Gastroesophageal sphincter (tissue), 4 donors: ENCODE measurements around the gene ALG3. TPM values are rescaled to one million over a fixed set of nuclear protein-coding genes. Genes with fewer than 3 reads are reported as not detected.
"Not testable (repeated sequence)": the region's sequence is repeated elsewhere in the genome, so short reads cannot be mapped to it uniquely, and the experiment has no call there.

Source experiments
- ATAC-seq: fragments of 150-250 bp; one replicate; pipeline ENCODE4 v1.9.1; 2016; ENCODE audit warnings: mild to moderate bottlenecking, moderate library complexity
- H3K27ac ChIP-seq, 4 donors: fragments of 200-600 bp; sonication (generic) in 3 of 4; 1 replicate in 3 of 4; 2 replicates in 1 of 4; pipeline ENCODE4 v1.5.1; 2016 to 2019
- H3K27me3 ChIP-seq: fragments of 200-600 bp; sonication (generic); one replicate; pipeline ENCODE4 v1.5.1; 2019
- H3K36me3 ChIP-seq, 2 donors: fragments of 200-600 bp; sonication (generic); one replicate each; pipeline ENCODE4 v1.5.1; 2019; ENCODE audit warnings: control low read depth in 1 of 2
- H3K4me1 ChIP-seq, 3 donors: fragments of 200-600 bp; sonication (generic); 1 replicate in 2 of 3; 2 replicates in 1 of 3; pipeline ENCODE4 v1.5.1; 2016 to 2019; ENCODE audit warnings: control low read depth in 2 of 3
- H3K4me3 ChIP-seq, 2 donors: fragments of 200-600 bp; sonication (generic); one replicate each; pipeline ENCODE4 v1.5.1; 2019; ENCODE audit warnings: mild to moderate bottlenecking in 1 of 2, moderate library complexity in 1 of 2
- H3K9me3 ChIP-seq, 3 donors: fragments of 200-600 bp; sonication (generic); one replicate each; pipeline ENCODE4 v1.5.1; 2017 to 2019; ENCODE audit warnings: control low read depth in 2 of 3
- EP300 ChIP-seq: sonication (generic); formaldehyde crosslinking; IDR thresholded peaks from one replicate; pipeline ENCODE4 v1.6.1; 2017; ENCODE audit warnings: antibody characterized with exemption, mild to moderate bottlenecking
- POLR2A ChIP-seq, 2 donors: fragments of 450-650 bp; IDR thresholded peaks; one replicate each; pipeline ENCODE4 v1.6.1; 2017; ENCODE audit warnings: antibody characterized with exemption in 2 of 2, mild to moderate bottlenecking in 2 of 2, moderate library complexity in 1 of 2
- POLR2AphosphoS5 ChIP-seq: sonication (generic); formaldehyde crosslinking; IDR thresholded peaks from one replicate; pipeline ENCODE4 v1.6.1; 2017; ENCODE audit warnings: antibody characterized with exemption
- WGBS, 2 donors: methylation state at CpG; one replicate each; pipeline ENCODE4 v1.1.5; 2018; ENCODE audit warnings: low coverage in 1 of 2; 5-methylcytosine and 5-hydroxymethylcytosine counted together
- total RNA-seq, 4 donors: library from RNA; depleted of rRNA; stranded (reverse); fragments of >200 nt; gene quantifications; one replicate each; pipeline ENCODE4 v1.1.0, GENCODE V29; 2016
- TF ChIP-seq, protein P1 (sequence below), 4 experiments: fragments of 200-600 bp in 2 of 4; fragments of 450-650 bp in 2 of 4; sonication (generic) in 1 of 4; IDR thresholded peaks; one replicate each; pipeline ENCODE4 v1.5.1; 2017 to 2019; ENCODE audit warnings: antibody characterized with exemption in 4 of 4, mild to moderate bottlenecking in 2 of 4, moderate library complexity in 2 of 4

Gene ALG3
- total RNA-seq, 4 donors from 2014 or later, result 30.0 to 62.6 (median 38.6) TPM

DNA sequence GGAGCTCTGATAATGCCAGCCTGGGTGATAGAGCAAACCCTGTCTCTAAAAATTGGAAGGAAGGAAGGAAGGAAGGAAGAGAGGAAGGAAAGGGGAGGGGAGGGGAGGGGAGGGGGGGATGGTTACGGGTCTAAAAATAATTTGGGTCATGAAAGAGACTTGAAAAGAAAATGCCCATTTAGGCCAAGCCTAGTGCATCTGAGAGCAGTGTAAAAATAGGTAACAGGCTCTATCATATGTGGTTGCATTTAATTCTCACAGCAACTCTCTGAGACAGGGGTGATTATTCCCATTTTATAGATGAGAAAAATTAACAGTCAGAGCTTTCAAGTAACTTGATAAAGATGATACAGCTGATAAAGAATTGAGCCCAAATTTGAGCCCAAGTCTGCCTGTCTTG lies 23.5 kb upstream of the ALG3 start:
- ATAC-seq, result no peak
- Histone ChIP-seq H3K36me3 (no peaks in the 10 kb centered on the region), H3K4me1 (peaks cover 0 to 8% (median 0%) of the 10 kb centered on the region in 3 donors), H3K27me3 (peaks cover 96% of the 10 kb centered on the region), H3K9me3 (no peaks in the 10 kb centered on the region), H3K27ac (no peak overlapping the region), H3K4me3 (no peak overlapping the region)
- TF ChIP-seq, protein P1, sequence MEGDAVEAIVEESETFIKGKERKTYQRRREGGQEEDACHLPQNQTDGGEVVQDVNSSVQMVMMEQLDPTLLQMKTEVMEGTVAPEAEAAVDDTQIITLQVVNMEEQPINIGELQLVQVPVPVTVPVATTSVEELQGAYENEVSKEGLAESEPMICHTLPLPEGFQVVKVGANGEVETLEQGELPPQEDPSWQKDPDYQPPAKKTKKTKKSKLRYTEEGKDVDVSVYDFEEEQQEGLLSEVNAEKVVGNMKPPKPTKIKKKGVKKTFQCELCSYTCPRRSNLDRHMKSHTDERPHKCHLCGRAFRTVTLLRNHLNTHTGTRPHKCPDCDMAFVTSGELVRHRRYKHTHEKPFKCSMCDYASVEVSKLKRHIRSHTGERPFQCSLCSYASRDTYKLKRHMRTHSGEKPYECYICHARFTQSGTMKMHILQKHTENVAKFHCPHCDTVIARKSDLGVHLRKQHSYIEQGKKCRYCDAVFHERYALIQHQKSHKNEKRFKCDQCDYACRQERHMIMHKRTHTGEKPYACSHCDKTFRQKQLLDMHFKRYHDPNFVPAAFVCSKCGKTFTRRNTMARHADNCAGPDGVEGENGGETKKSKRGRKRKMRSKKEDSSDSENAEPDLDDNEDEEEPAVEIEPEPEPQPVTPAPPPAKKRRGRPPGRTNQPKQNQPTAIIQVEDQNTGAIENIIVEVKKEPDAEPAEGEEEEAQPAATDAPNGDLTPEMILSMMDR (IDR thresholded peaks at IDR 0.05), result no peak
- TF ChIP-seq EP300, result no peak
- WGBS, 2 donors, result 73% methylated on average over 1 of the region's 1 CpG; no CpG with 5 or more reads in 1 of the 2 donors

DNA sequence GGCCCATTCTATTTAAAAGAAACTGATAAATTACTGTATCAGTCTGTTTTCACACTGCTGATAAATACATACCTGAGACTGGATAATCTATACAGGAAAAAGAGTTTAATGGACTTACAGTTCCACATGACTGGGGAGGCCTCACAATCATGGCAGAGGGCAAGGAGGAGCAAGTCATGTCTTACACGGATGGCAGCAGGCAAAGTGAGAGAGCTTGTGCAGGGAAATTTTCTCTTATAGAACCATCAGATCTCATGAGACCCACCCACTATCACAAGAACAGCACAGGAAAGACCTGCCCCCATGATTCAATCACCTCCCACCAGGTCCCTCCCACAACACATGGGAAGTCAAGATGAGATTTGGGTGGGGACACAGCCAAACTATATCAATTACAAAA lies 18.5 kb upstream of the ALG3 start:
- not testable (repeated sequence) for H3K36me3 ChIP-seq, H3K27ac ChIP-seq, H3K9me3 ChIP-seq, ATAC-seq, H3K4me3 ChIP-seq, H3K4me1 ChIP-seq
- H3K27me3 ChIP-seq, result peaks cover 93% of the 10 kb centered on the region
- WGBS, 2 donors, result 56% methylated on average over 1 of the region's 1 CpG; no CpG with 5 or more reads in 1 of the 2 donors

DNA sequence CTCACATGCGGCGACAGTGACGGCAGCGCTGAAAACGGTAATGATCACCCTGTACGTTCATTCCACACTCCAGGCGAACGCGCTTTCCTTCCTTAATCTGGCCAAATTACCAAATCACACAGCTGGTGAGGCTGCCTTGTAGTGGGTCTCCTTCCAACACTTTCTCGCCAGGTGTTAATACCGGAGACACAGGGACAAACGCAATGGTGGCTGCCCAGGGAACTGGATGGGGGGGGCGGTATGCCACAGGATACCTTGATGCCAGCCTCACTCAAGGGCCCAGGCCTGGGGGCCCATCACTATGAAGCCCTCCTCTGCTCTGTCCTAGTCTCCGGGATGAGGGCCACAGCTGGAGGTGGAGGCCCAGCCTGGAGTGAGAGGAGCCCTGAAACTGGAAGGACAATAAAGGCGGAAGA lies 14.0 kb upstream of the ALG3 start:
- Histone ChIP-seq H3K4me1 (peaks cover 0 to 36% (median 21%) of the 10 kb centered on the region in 3 donors), H3K27ac (no peak overlapping the region), H3K27me3 (peaks cover 96% of the 10 kb centered on the region), H3K9me3 (no peaks in the 10 kb centered on the region), H3K4me3 (no peak overlapping the region), H3K36me3 (peaks cover 0 to 6% of the 10 kb centered on the region in 2 donors)
- TF ChIP-seq EP300, result no peak
- no peak for TF ChIP-seq POLR2AphosphoS5
- TF ChIP-seq, protein P1 (IDR thresholded peaks at IDR 0.05), result no peak
- TF ChIP-seq POLR2A (IDR thresholded peaks at IDR 0.05), result no peak
- WGBS, 2 donors, result 33% methylated on average over 3 of the region's 15 CpGs; no CpG with 5 or more reads in 1 of the 2 donors
- no peak for ATAC-seq

DNA sequence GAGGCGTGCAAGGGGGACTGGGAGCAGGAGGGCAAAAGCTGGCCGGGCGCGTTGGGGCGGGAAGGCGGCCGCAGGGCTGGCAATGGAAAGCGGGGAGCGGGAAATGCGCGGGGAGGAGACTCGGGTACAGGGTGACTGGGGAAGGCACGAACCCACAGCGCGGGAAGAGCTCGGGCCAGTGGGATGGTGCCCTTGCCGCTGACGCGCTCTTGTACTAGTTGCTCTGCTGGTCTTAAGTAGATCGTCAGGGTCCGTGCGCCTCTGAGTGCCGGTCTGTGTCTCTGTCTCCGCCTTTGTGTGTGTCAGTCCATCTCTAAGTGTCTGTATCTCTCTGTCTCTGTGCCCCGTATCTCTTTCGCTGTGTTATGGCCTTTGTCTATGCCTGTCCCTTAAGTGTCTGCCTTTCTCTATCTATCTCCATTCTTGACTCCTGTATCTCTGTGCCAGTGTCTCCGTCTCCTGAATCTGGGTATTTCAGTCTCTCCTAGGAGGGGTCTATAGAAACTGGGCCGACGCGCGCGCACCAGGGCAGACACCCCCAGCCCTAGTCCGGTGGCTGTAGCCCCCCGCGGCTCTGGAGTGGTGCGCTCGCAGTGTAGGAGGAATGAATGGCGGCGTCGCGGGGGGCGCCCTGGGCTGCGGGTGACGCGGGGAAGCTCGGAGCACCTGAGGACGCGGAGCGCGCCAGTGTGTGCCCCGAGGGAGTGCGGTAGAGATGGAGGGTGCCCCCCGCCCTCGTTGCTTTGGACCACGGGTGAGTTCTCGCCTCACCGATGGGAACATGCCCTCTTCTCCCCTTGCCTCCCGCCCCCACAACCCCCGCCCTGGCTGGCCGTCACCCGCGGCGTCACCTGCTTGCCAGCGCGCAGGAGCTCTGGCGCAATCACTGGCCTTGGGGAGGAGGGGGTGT lies 13.3 kb upstream of the ALG3 start:
- 1 to 4% methylated on average over 5 to 24 of the region's 66 CpGs for WGBS, 2 donors
- Histone ChIP-seq H3K9me3 (no peaks in the 10 kb centered on the region), H3K4me1 (peaks cover 0 to 36% (median 21%) of the 10 kb centered on the region in 3 donors), H3K27me3 (peaks cover 96% of the 10 kb centered on the region), H3K27ac (no peak overlapping the region), H3K4me3 (peak overlapping the region in 1 of 2 donors; percentile 52), H3K36me3 (peaks cover 0 to 11% of the 10 kb centered on the region in 2 donors)
- no peak for TF ChIP-seq POLR2AphosphoS5
- no peak for TF ChIP-seq EP300
- no peak for TF ChIP-seq POLR2A (IDR thresholded peaks at IDR 0.05)
- TF ChIP-seq, protein P1 (IDR thresholded peaks at IDR 0.05), result no peak
- no peak for ATAC-seq

DNA sequence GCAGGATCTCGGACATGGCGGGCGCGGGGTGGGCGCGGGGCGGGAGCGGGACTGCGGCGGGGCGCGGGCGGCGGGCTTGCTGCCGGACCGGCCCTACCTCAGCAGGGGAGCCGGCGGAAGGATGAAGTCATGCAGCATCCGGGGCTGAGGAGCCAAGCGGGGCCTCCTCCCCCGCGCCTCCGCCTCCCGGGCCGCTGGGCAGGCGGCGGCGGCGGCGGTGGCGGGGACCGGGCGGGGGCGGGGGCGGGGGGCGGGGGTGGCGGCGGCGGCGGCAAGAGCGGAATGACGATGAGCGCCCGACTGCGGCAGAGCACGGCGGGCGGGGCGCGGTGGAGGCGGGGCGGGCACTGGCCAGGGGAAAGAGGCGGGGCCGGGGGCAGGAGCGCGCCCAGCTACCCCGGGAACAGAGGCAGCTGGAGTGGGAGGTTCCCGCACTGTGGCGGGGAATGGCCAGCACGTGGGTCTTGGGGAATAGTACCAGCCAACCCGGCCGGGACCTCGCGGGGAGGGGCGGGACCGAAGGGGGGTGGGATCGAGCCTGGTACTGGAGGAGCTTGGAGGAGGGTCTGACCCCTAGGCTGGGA lies 12.6 kb upstream of the ALG3 start, which contains the start of gene CAMK2N2:
Gene CAMK2N2 (minus strand): TSS at position 284 of the 584 bp plus-strand sequence. CDS start 268 bp downstream, at position 16.
- H3K4me3 ChIP-seq, result peak within 1 kb of the TSS in 1 of 2 donors; percentile 52
- no peaks in the 10 kb centered on the region for H3K9me3 ChIP-seq
- H3K36me3 ChIP-seq, result peaks cover 0 to 11% of the 10 kb centered on the region in 2 donors
- peak; percentile 59 for ATAC-seq
- H3K4me1 ChIP-seq, result peaks cover 0 to 36% (median 21%) of the 10 kb centered on the region in 3 donors
- WGBS, 2 donors, result 0 to 2% methylated on average over 1 to 15 of the region's 67 CpGs
- H3K27me3 ChIP-seq, result peaks cover 95% of the 10 kb centered on the region
- TF ChIP-seq POLR2AphosphoS5 (no peak), POLR2A (IDR thresholded peaks at IDR 0.05) (no peak), EP300 (no peak)
- TF ChIP-seq, protein P1 (IDR thresholded peaks at IDR 0.05), result no peak
- H3K27ac ChIP-seq, result no peak within 1 kb of the TSS
